Endothelial cell (in vitro differentiated cells): Measurements from ENCODE around the gene CEACAM3. TPM values are rescaled to one million over a fixed set of nuclear protein-coding genes. Genes with fewer than 3 reads are reported as not detected.

Source experiments
- DNase-seq: peaks from one replicate; pipeline ENCODE4 v3.0.0; 2021; ENCODE audit warnings: low spot score
- H3K27ac Mint-ChIP-seq: one replicate; pipeline ENCODE4 v1.8.0; 2021; ENCODE audit warnings: mixed read lengths, inconsistent platforms; ENCODE audit not compliant: unreplicated experiment
- H3K27me3 Mint-ChIP-seq: one replicate; pipeline ENCODE4 v1.8.0; 2021; ENCODE audit warnings: mild to moderate bottlenecking, moderate library complexity, mixed read lengths, inconsistent platforms; ENCODE audit not compliant: unreplicated experiment
- H3K36me3 Mint-ChIP-seq: one replicate; pipeline ENCODE4 v1.8.0; 2021; ENCODE audit warnings: mild to moderate bottlenecking, low read depth, mixed read lengths, inconsistent platforms; ENCODE audit not compliant: unreplicated experiment
- H3K4me1 Mint-ChIP-seq: one replicate; pipeline ENCODE4 v1.8.0; 2021; ENCODE audit warnings: mild to moderate bottlenecking, mixed read lengths, inconsistent platforms; ENCODE audit not compliant: unreplicated experiment
- H3K4me3 Mint-ChIP-seq: one replicate; pipeline ENCODE4 v1.8.0; 2021; ENCODE audit warnings: mild to moderate bottlenecking, mixed read lengths, inconsistent platforms; ENCODE audit not compliant: unreplicated experiment
- H3K9me3 Mint-ChIP-seq: one replicate; pipeline ENCODE4 v1.8.0; 2021; ENCODE audit warnings: mixed read lengths, inconsistent platforms; ENCODE audit not compliant: unreplicated experiment
- CTCF ChIP-seq: fragments of 200-600 bp; sonication (generic); IDR thresholded peaks from one replicate; pipeline ENCODE4 v1.5.0; 2021; ENCODE audit warnings: antibody characterized with exemption; ENCODE audit not compliant: unreplicated experiment
- total RNA-seq: library from RNA; stranded (reverse); fragmentation: NEBNext Ultra II Directional; extraction: Animal tissue kit (Norgen Biotek cat#: 25700); gene quantifications from one replicate; pipeline ENCODE4 v1.2.1, GENCODE V29; 2021; ENCODE audit not compliant: unreplicated experiment

The CEACAM3 gene
- total RNA-seq, 1 donor from 2014 or later: not detected

DNA sequence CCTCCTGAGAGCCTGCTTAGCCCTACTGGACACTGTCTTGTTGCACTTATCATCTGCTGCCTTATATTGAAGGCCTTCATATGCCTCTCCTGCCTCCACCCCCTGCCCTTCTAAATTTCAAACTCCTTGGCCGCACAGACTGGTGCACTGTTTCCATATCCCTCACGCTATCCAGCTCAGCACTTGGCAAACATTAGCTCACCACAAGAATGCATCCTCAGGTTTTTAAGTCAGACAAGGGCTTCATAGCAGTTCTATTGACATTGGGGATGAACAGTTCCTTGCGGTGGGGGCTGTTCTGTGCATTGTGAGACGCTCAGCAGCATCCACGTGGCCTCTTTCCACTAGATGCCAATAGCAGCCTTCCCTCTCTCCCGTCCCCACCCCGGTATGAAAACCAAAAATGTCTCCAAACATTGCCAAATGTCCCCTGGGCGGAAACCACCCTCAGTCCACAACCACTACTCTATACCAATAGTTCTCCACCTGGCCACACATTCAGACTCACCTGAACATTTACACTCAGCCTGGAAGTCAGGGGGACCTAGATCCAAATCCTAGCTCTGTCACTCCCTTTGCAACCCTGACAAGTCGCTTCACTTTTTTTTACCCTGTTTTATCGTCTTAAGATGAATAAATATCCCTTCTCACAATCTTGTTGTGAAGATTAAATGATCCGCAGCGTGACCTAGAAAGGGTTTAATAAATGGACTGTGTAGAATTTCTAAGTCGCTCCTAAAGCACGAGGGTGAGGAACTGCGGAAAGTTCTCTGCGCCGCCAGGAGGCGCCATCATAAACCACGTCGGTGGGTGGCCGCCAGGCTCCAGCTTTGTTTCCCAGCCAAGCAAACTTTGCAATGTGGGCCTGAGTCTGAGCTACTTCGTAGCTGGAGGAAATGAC is 3.6 kb upstream of the CEACAM3 start:
- Mint-ChIP-seq H3K36me3 (no peaks in the 10 kb centered on the region), H3K4me1 (no peaks in the 10 kb centered on the region), H3K9me3 (no peaks in the 10 kb centered on the region), H3K27me3 (no peaks in the 10 kb centered on the region), H3K27ac (no peak overlapping the region), H3K4me3 (no peak overlapping the region)
- peak; percentile 76 for TF ChIP-seq CTCF
- peak; percentile 70 for DNase-seq

DNA sequence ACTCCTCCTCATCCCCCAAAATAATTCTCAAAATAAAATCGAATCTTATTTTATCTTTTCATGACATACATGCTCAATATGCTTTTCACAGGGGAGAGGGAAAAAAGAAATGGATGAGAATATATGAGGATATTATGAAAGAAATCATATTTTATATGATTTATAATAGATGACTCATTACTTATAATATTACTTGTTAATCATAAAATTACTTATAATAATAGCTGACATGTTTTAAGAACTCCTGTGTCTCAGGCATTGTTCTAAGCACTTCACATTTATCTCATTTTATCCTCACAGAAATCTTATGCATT is 3.0 kb upstream of the CEACAM3 start:
- Mint-ChIP-seq H3K27ac (no peak overlapping the region), H3K27me3 (no peaks in the 10 kb centered on the region), H3K4me1 (no peaks in the 10 kb centered on the region), H3K36me3 (no peaks in the 10 kb centered on the region), H3K4me3 (no peak overlapping the region), H3K9me3 (no peaks in the 10 kb centered on the region)
- DNase-seq: no peak
- TF ChIP-seq CTCF: no peak

DNA sequence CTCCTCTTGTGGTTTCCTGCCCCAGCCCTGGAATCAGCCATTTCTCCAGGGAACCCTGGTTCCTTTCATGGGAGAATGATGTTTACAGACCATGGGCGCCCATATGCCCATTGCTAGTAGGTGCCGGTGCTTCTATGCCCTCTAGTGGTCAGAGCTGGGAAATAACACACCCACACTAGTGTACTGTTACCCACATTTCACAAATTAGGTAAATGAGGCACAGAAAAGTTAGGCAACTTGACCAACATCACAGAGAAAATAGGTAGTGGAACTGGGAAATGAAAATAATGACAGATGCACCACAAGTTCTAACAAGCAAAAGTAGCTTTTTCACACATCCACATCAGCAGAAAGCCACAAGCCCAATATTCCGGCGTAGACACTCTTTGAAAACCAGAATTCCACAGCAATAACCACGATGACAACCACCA is 1.3 kb upstream of the CEACAM3 start:
- H3K36me3 Mint-ChIP-seq: no peaks in the 10 kb centered on the region

GRCh38 chr19:41796901-41797300 is 514 bp downstream of the CEACAM3 start:
- Mint-ChIP-seq H3K27ac (no peak overlapping the region), H3K4me1 (no peaks in the 10 kb centered on the region), H3K27me3 (no peaks in the 10 kb centered on the region), H3K36me3 (peaks cover 5% of the 10 kb centered on the region), H3K9me3 (no peaks in the 10 kb centered on the region), H3K4me3 (no peak overlapping the region)
- no peak for TF ChIP-seq CTCF
- DNase-seq: no peak

More for the DNA sequence above, 1.3 kb upstream of the CEACAM3 start:
- Mint-ChIP-seq H3K4me1 (no peaks in the 10 kb centered on the region), H3K27me3 (no peaks in the 10 kb centered on the region), H3K27ac (no peak overlapping the region), H3K9me3 (no peaks in the 10 kb centered on the region), H3K4me3 (no peak overlapping the region)
- DNase-seq: peak; percentile 64
- peak; percentile 81 for TF ChIP-seq CTCF

DNA sequence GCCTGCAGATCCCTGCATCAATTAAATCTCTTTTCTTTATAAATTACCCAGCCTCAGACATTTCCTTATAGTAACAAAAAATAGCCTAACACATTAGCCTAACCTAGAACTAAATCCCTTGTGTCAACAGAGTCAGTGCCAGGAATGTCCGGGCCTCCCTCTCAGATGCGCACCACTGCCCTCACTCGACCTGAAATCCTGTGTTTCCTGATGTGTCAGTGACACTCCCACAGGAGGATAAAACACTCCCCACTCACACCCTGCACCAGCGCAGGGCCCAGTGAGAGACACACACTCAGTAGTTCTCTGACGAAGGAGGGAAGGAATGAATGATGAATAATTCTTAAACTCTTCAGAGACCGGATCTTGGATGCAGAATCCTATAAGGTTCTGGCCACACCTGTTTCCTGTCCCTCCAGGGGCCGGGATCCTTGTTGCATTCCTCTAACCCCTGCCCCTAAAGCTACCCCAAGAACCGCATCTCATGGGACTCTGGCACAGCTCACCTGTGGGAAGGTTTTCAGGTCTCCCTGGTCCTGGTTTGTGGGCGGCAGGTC is 3.1 kb downstream of the CEACAM3 start:
- Mint-ChIP-seq H3K27me3 (no peaks in the 10 kb centered on the region), H3K4me1 (peaks cover 4% of the 10 kb centered on the region), H3K9me3 (no peaks in the 10 kb centered on the region), H3K36me3 (peaks cover 5% of the 10 kb centered on the region), H3K4me3 (no peak overlapping the region), H3K27ac (no peak overlapping the region)
- no peak for TF ChIP-seq CTCF
- no peak for DNase-seq
